Ovary (tissue), 9 donors: ENCODE data around the gene ERG. TPM values are rescaled to one million over a fixed set of nuclear protein-coding genes. Genes with fewer than 3 reads are reported as not detected.

Source experiments
- DNase-seq, 5 donors: peaks; one replicate each; pipeline ENCODE4 v3.0.0-alpha.2; 2019 to 2020
- H3K27ac ChIP-seq, 2 donors: fragments of 200-600 bp; one replicate each; pipeline versions ENCODE4 v1.5.1 to v1.8.0; 2019 to 2022
- H3K27me3 ChIP-seq: fragments of 200-600 bp; one replicate; pipeline ENCODE4 v1.8.0; 2022
- H3K36me3 ChIP-seq: fragments of 200-600 bp; sonication (generic); one replicate; pipeline ENCODE4 v1.5.1; 2019
- H3K4me1 ChIP-seq: one replicate; pipeline ENCODE4 v1.8.1; 2013; ENCODE audit warnings: mild to moderate bottlenecking, moderate library complexity; ENCODE audit not compliant: insufficient read depth
- H3K4me3 ChIP-seq: fragments of 200-600 bp; sonication (generic); one replicate; pipeline ENCODE4 v1.5.1; 2017
- H3K9me3 ChIP-seq, 2 donors: fragments of 200-600 bp in 1 of 2; sonication (generic) in 1 of 2; one replicate each; pipeline versions ENCODE4 v1.5.1 to v1.8.1; 2013 to 2019; ENCODE audit warnings: mild to moderate bottlenecking in 1 of 2, moderate library complexity in 1 of 2
- CTCF ChIP-seq, 3 donors: fragments of 450-650 bp in 2 of 3; fragments of 200-600 bp in 1 of 3; IDR thresholded peaks; one replicate each; pipeline versions ENCODE4 v1.5.1 to v1.8.0; 2016 to 2022; ENCODE audit warnings: antibody characterized with exemption in 3 of 3, mild to moderate bottlenecking in 1 of 3
- EP300 ChIP-seq: sonication (generic); formaldehyde crosslinking; IDR thresholded peaks from one replicate; pipeline ENCODE4 v1.6.1; 2017; ENCODE audit warnings: antibody characterized with exemption
- POLR2A ChIP-seq: fragments of 450-650 bp; IDR thresholded peaks from one replicate; pipeline ENCODE4 v1.6.1; 2017; ENCODE audit warnings: antibody characterized with exemption, mild to moderate bottlenecking, moderate library complexity
- WGBS, 3 donors: extraction: QIAGEN DNeasy Blood & Tissue Kit in 1 of 3; methylation state at CpG; one replicate each; pipeline versions ENCODE4 v1.1.5 to v1.1.7; 2013 to 2017; 5-methylcytosine and 5-hydroxymethylcytosine counted together
- intact Hi-C, 4 donors: fragments of 100-400 bp; cut with DNase I; formaldehyde crosslinking; loops; one replicate each; pipeline versions ENCODE4 v1.11.0 to v1.15.1; 2022 to 2023
- polyA plus RNA-seq, 2 donors: library from polyadenylated mRNA; stranded (reverse); fragments of 200-250 nt in 1 of 2; fragments of 350-450 nt in 1 of 2; fragmentation: Illumina TruSeq in 1 of 2; extraction: RNeasy Lipid Tissue Mini Kit (QIAGEN cat#74804) in 1 of 2; gene quantifications; one replicate each; pipeline ENCODE4 v1.2.3, GENCODE V29; 2013 to 2014
- total RNA-seq, 7 donors: library from RNA; depleted of rRNA in 2 of 7; stranded (reverse); fragments of >200 nt in 2 of 7; fragmentation: NEBNext Ultra II Directional in 3 of 7; extraction: Animal tissue kit (Norgen Biotek cat#: 25700) in 3 of 7; gene quantifications; one replicate each; pipeline versions ENCODE4 v1.1.0 to v1.2.4, GENCODE V29; 2016 to 2023
- donor health status: DM: no; HTN: no; CAD: no; lungs with moderate emphysema.
- donor health status: DM: no; HTN: no; CAD: no.
- donor health status: Bipolar disorder and iron deficiency.
- donor health status: DM: yes; HTN: yes; CAD: no.
- donor health status: DM: no; HTN: no; CAD: no.
- donor health status: DM: yes; HTN: yes; CAD: no.

Gene ERG
- total and polyA plus RNA-seq, 9 donors = 3.8 to 23.1 (median 9.5) TPM

GRCh38 chr21:38384675-38385426 lies 113.4 kb downstream of the ERG start:
- TF ChIP-seq EP300 = no peak
- TF ChIP-seq CTCF (IDR thresholded peaks at IDR 0.05) = no peak
- TF ChIP-seq POLR2A = no peak
- no peak for DNase-seq

GRCh38 chr21:38384238-38384560 lies 114.1 kb downstream of the ERG start:
- Histone ChIP-seq H3K27me3 (no peaks in the 10 kb centered on the region), H3K9me3 (no peaks in the 10 kb centered on the region), H3K4me3 (no peak overlapping the region), H3K4me1 (no peaks in the 10 kb centered on the region), H3K36me3 (no peaks in the 10 kb centered on the region), H3K27ac (no peak overlapping the region)
- 74 to 77% (median 74%) methylated on average over 8 of the region's 8 CpGs for WGBS, 3 donors
- TF ChIP-seq CTCF (IDR thresholded peaks at IDR 0.05) (no peak), EP300 (no peak), POLR2A (no peak)
- intact Hi-C loops = no loop called here
- DNase-seq = no peak

More at GRCh38 chr21:38384675-38385426, 113.4 kb downstream of the ERG start:
- Histone ChIP-seq H3K4me3 (no peak overlapping the region), H3K36me3 (no peaks in the 10 kb centered on the region), H3K27me3 (no peaks in the 10 kb centered on the region), H3K27ac (no peak overlapping the region), H3K9me3 (no peaks in the 10 kb centered on the region), H3K4me1 (no peaks in the 10 kb centered on the region)
- 72 to 88% (median 76%) methylated on average over 8 of the region's 8 CpGs for WGBS, 3 donors
- intact Hi-C loops = no loop called here

GRCh38 chr21:38383411-38384237 lies 114.7 kb downstream of the ERG start:
- TF ChIP-seq POLR2A (no peak), CTCF (IDR thresholded peaks at IDR 0.05) (no peak), EP300 (no peak)
- DNase-seq = no peak

GRCh38 chr21:38380481-38381137 lies 117.7 kb downstream of the ERG start:
- DNase-seq = no peak
- Histone ChIP-seq H3K27me3 (no peaks in the 10 kb centered on the region), H3K4me1 (no peaks in the 10 kb centered on the region), H3K9me3 (no peaks in the 10 kb centered on the region), H3K36me3 (no peaks in the 10 kb centered on the region), H3K27ac (no peak overlapping the region), H3K4me3 (no peak overlapping the region)
- WGBS, 3 donors = 28 to 37% (median 33%) methylated on average over 5 of the region's 5 CpGs
- TF ChIP-seq POLR2A = no peak
- no peak for TF ChIP-seq CTCF (IDR thresholded peaks at IDR 0.05)
- no peak for TF ChIP-seq EP300
- intact Hi-C loops = no loop called here

More at GRCh38 chr21:38383411-38384237, 114.7 kb downstream of the ERG start:
- intact Hi-C loops = no loop called here
- H3K4me3 ChIP-seq = no peak overlapping the region
- no peaks in the 10 kb centered on the region for H3K36me3 ChIP-seq
- no peaks in the 10 kb centered on the region for H3K9me3 ChIP-seq
- no peaks in the 10 kb centered on the region for H3K4me1 ChIP-seq
- no peaks in the 10 kb centered on the region for H3K27me3 ChIP-seq
- H3K27ac ChIP-seq = no peak overlapping the region
- 91 to 93% (median 91%) methylated on average over 33 to 34 of the region's 34 CpGs for WGBS, 3 donors
